Astrocyte (in vitro differentiated cells and primary cell): Measurements from ENCODE around the gene SPIRE1. TPM values are rescaled to one million over a fixed set of nuclear protein-coding genes. Genes with fewer than 3 reads are reported as not detected.

Experiments used
- DNase-seq: peaks from one replicate; pipeline ENCODE4 v3.0.0-alpha.2; 2010; ENCODE audit warnings: low read depth
- FAIRE-seq: peaks from 2 replicates; lab custom pipeline; 2011; peaks lifted over from hg19 to GRCh38; lab: Jason Lieb, UNC
- H2AFZ ChIP-seq: 2 replicates; pipeline ENCODE4 v1.6.0; 2012; ENCODE audit warnings: low read depth, low read length, inconsistent platforms
- H3K27ac ChIP-seq: 2 replicates; pipeline ENCODE4 v1.5.1; 2011; ENCODE audit warnings: low read depth, low read length, inconsistent platforms
- H3K27me3 ChIP-seq: 2 replicates; pipeline ENCODE4 v1.6.0; 2011; ENCODE audit warnings: low read length, inconsistent platforms; ENCODE audit not compliant: insufficient read depth
- H3K36me3 ChIP-seq: 2 replicates; pipeline ENCODE4 v1.5.1; 2011; ENCODE audit warnings: low read length, inconsistent platforms; ENCODE audit not compliant: insufficient read depth
- H3K4me1 ChIP-seq: 2 replicates; pipeline ENCODE4 v1.5.1; 2011; ENCODE audit warnings: low read length, inconsistent platforms; ENCODE audit not compliant: insufficient read depth
- H3K4me2 ChIP-seq: 2 replicates; pipeline ENCODE4 v1.6.0; 2012; ENCODE audit warnings: low read length, inconsistent platforms
- H3K4me3 ChIP-seq: 2 replicates; pipeline ENCODE4 v1.5.1; 2011; ENCODE audit warnings: low read depth, mild to moderate bottlenecking, low read length, inconsistent platforms; ENCODE audit not compliant: insufficient read depth
- H3K79me2 ChIP-seq: 2 replicates; pipeline ENCODE4 v1.6.0; 2012; ENCODE audit warnings: mild to moderate bottlenecking, low read length, inconsistent platforms; ENCODE audit not compliant: insufficient read depth
- H3K9ac ChIP-seq: 2 replicates; pipeline ENCODE4 v1.6.0; 2012; ENCODE audit warnings: mild to moderate bottlenecking, low read length, inconsistent platforms
- H3K9me3 ChIP-seq: 2 replicates; pipeline ENCODE4 v1.5.1; 2012; ENCODE audit warnings: low read depth, mild to moderate bottlenecking, low read length, inconsistent platforms; ENCODE audit not compliant: insufficient read depth
- H4K20me1 ChIP-seq: 2 replicates; pipeline ENCODE4 v1.6.0; 2012; ENCODE audit warnings: low read length, inconsistent platforms; ENCODE audit not compliant: insufficient read depth
- H3K27ac Mint-ChIP-seq: one replicate; pipeline ENCODE4 v1.8.0; 2021; ENCODE audit warnings: mild to moderate bottlenecking, mixed read lengths; ENCODE audit not compliant: unreplicated experiment
- H3K27me3 Mint-ChIP-seq: one replicate; pipeline ENCODE4 v1.8.0; 2021; ENCODE audit warnings: low read depth, mixed read lengths; ENCODE audit not compliant: unreplicated experiment
- H3K36me3 Mint-ChIP-seq: one replicate; pipeline ENCODE4 v1.8.0; 2021; ENCODE audit warnings: low read depth, mixed read lengths; ENCODE audit not compliant: unreplicated experiment
- H3K4me1 Mint-ChIP-seq: one replicate; pipeline ENCODE4 v1.8.0; 2021; ENCODE audit warnings: low read depth, mixed read lengths; ENCODE audit not compliant: unreplicated experiment
- H3K4me3 Mint-ChIP-seq: one replicate; pipeline ENCODE4 v1.8.0; 2021; ENCODE audit warnings: mild to moderate bottlenecking, moderate library complexity, mixed read lengths; ENCODE audit not compliant: unreplicated experiment
- H3K9me3 Mint-ChIP-seq: one replicate; pipeline ENCODE4 v1.8.0; 2021; ENCODE audit warnings: mild to moderate bottlenecking, mixed read lengths; ENCODE audit not compliant: unreplicated experiment
- EZH2 ChIP-seq: IDR thresholded peaks from 2 replicates; pipeline ENCODE4 v1.6.1; 2012; ENCODE audit warnings: mild to moderate bottlenecking, low read length, inconsistent platforms; ENCODE audit not compliant: insufficient read depth
- total RNA-seq: library from RNA; stranded (reverse); gene quantifications from 2 replicates; pipeline ENCODE4 v1.2.1, GENCODE V29; 2021
- TF ChIP-seq, protein P1 (sequence below): IDR thresholded peaks from 2 replicates; pipeline ENCODE4 v1.5.1; 2011; ENCODE audit warnings: low read depth, mild to moderate bottlenecking, inconsistent platforms, low read length, moderate library complexity; ENCODE audit not compliant: insufficient read depth

The SPIRE1 gene
- total RNA-seq, 1 donor from 2014 or later, result 42.0 TPM

DNA sequence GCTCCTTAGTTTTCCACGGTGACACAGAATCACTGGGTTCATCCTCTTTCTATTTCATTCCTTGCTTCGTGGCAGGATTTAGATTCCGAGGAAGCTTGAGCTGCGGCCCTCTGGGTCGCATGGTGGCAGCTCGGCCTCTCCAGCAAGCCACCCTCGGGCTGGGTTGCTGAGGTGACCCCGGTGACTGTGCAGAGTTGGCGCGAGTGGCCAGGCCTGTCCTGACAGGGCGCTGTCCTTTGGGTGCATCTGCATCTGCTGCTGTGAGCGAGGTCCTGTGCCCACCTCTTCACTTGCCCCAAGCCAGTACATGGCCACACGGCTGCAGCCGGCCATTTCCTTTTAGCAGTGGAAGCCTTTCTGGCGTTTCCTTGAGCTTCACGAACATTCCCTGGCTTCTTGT lies 228.4 kb downstream of the SPIRE1 start:
- H3K4me1 Mint-ChIP-seq, result peaks cover 1% of the 10 kb centered on the region
- Histone ChIP-seq H3K9me3 (peaks cover 7% of the 10 kb centered on the region), H3K4me2 (no peak overlapping the region), H3K79me2 (no peaks in the 10 kb centered on the region), H3K4me1 (no peaks in the 10 kb centered on the region), H3K9ac (no peak overlapping the region), H3K27ac (no peak overlapping the region), H3K4me3 (no peak overlapping the region), H4K20me1 (peaks cover 7% of the 10 kb centered on the region), H2AFZ (no peak overlapping the region), H3K27me3 (no peaks in the 10 kb centered on the region), H3K36me3 (peaks cover 8% of the 10 kb centered on the region)
- FAIRE-seq (no peak), DNase-seq (no peak)
- H3K9me3 Mint-ChIP-seq, result no peaks in the 10 kb centered on the region
- no peak for TF ChIP-seq EZH2
- TF ChIP-seq, protein P1, sequence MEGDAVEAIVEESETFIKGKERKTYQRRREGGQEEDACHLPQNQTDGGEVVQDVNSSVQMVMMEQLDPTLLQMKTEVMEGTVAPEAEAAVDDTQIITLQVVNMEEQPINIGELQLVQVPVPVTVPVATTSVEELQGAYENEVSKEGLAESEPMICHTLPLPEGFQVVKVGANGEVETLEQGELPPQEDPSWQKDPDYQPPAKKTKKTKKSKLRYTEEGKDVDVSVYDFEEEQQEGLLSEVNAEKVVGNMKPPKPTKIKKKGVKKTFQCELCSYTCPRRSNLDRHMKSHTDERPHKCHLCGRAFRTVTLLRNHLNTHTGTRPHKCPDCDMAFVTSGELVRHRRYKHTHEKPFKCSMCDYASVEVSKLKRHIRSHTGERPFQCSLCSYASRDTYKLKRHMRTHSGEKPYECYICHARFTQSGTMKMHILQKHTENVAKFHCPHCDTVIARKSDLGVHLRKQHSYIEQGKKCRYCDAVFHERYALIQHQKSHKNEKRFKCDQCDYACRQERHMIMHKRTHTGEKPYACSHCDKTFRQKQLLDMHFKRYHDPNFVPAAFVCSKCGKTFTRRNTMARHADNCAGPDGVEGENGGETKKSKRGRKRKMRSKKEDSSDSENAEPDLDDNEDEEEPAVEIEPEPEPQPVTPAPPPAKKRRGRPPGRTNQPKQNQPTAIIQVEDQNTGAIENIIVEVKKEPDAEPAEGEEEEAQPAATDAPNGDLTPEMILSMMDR, result no peak
- H3K36me3 Mint-ChIP-seq, result peaks cover 19% of the 10 kb centered on the region
- H3K4me3 Mint-ChIP-seq, result no peak overlapping the region
- H3K27me3 Mint-ChIP-seq, result no peaks in the 10 kb centered on the region
- no peak overlapping the region for H3K27ac Mint-ChIP-seq

DNA sequence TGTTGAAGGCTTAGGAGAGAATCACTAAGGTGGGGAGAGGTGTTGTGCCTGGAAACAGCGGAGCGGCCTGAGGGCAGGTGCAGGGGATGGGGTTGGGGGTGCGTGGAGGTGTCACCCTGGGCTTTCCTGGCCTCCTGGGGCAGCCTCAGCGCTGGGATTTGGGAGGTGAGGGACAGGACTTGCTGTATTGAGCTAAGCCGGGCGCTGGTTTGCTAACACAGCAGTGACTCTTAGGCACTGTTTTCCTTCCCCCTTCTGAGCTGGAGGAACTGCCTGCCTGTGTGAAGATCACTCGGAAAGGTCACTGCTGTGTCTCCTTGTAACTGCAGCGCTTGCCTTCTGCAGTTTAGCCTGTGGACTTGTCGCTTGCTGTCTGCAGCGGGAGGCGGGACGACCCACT lies 229.0 kb downstream of the SPIRE1 start:
- no peaks in the 10 kb centered on the region for H3K9me3 Mint-ChIP-seq
- H3K27ac ChIP-seq, result no peak overlapping the region
- H3K36me3 Mint-ChIP-seq, result peaks cover 15% of the 10 kb centered on the region

DNA sequence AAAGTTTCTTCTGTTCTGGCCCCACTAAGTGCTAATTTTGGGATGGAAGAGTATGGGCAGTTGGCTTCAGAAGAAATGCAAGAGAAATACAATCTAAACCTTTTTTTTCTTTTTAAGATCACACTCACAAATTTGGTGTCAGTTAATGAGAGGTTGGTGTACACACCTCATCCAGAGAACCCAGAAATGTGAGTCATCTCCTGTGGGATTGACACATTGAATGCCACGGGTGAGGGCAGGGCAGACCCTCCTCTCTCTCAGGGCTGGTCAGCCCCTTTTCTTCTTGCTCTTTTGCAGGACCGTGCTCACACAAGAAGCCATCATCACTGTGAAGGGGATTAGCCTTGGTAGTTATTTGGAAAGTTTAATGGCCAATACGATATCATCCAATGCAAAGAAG lies 231.0 kb downstream of the SPIRE1 start:
- DNase-seq, result no peak
- Histone ChIP-seq H3K79me2 (no peaks in the 10 kb centered on the region), H3K36me3 (peaks cover 6% of the 10 kb centered on the region), H2AFZ (no peak overlapping the region), H3K4me3 (no peak overlapping the region), H3K9ac (no peak overlapping the region), H3K4me1 (no peaks in the 10 kb centered on the region), H3K27ac (no peak overlapping the region), H4K20me1 (peaks cover 7% of the 10 kb centered on the region), H3K9me3 (peaks cover 7% of the 10 kb centered on the region), H3K4me2 (no peak overlapping the region), H3K27me3 (no peaks in the 10 kb centered on the region)
- Mint-ChIP-seq H3K4me3 (no peak overlapping the region), H3K36me3 (peaks cover 12% of the 10 kb centered on the region), H3K9me3 (no peaks in the 10 kb centered on the region), H3K27ac (no peak overlapping the region), H3K4me1 (peaks cover 1% of the 10 kb centered on the region), H3K27me3 (no peaks in the 10 kb centered on the region)
- no peak for FAIRE-seq
- no peak for TF ChIP-seq EZH2
- TF ChIP-seq, protein P1, result no peak

More for the DNA sequence above, 229.0 kb downstream of the SPIRE1 start:
- H3K4me1 ChIP-seq, result no peaks in the 10 kb centered on the region
- no peak overlapping the region for H3K9ac ChIP-seq
- H3K9me3 ChIP-seq, result peaks cover 7% of the 10 kb centered on the region
- H3K4me3 Mint-ChIP-seq, result no peak overlapping the region
- H3K4me1 Mint-ChIP-seq, result peaks cover 1% of the 10 kb centered on the region
- DNase-seq (no peak), FAIRE-seq (no peak)
- no peak overlapping the region for H2AFZ ChIP-seq
- TF ChIP-seq, protein P1, result no peak
- TF ChIP-seq EZH2, result no peak
- no peaks in the 10 kb centered on the region for H3K27me3 ChIP-seq
- H3K27ac Mint-ChIP-seq, result peak overlapping the region; percentile 15
- peaks cover 7% of the 10 kb centered on the region for H4K20me1 ChIP-seq
- no peak overlapping the region for H3K4me3 ChIP-seq
- H3K27me3 Mint-ChIP-seq, result no peaks in the 10 kb centered on the region
- H3K4me2 ChIP-seq, result no peak overlapping the region
- H3K79me2 ChIP-seq, result no peaks in the 10 kb centered on the region
- H3K36me3 ChIP-seq, result peaks cover 8% of the 10 kb centered on the region
